Astrocyte (in vitro differentiated cells and primary cell): ENCODE data around the gene FPGS. TPM values are rescaled to one million over a fixed set of nuclear protein-coding genes. Genes with fewer than 3 reads are reported as not detected.

Experiments used
- DNase-seq: peaks from one replicate; pipeline ENCODE4 v3.0.0-alpha.2; 2010; ENCODE audit warnings: low read depth
- FAIRE-seq: peaks from 2 replicates; lab custom pipeline; 2011; peaks lifted over from hg19 to GRCh38; lab: Jason Lieb, UNC
- H2AFZ ChIP-seq: 2 replicates; pipeline ENCODE4 v1.6.0; 2012; ENCODE audit warnings: low read depth, low read length, inconsistent platforms
- H3K27ac ChIP-seq: 2 replicates; pipeline ENCODE4 v1.5.1; 2011; ENCODE audit warnings: low read depth, low read length, inconsistent platforms
- H3K27me3 ChIP-seq: 2 replicates; pipeline ENCODE4 v1.6.0; 2011; ENCODE audit warnings: low read length, inconsistent platforms; ENCODE audit not compliant: insufficient read depth
- H3K36me3 ChIP-seq: 2 replicates; pipeline ENCODE4 v1.5.1; 2011; ENCODE audit warnings: low read length, inconsistent platforms; ENCODE audit not compliant: insufficient read depth
- H3K4me1 ChIP-seq: 2 replicates; pipeline ENCODE4 v1.5.1; 2011; ENCODE audit warnings: low read length, inconsistent platforms; ENCODE audit not compliant: insufficient read depth
- H3K4me2 ChIP-seq: 2 replicates; pipeline ENCODE4 v1.6.0; 2012; ENCODE audit warnings: low read length, inconsistent platforms
- H3K4me3 ChIP-seq: 2 replicates; pipeline ENCODE4 v1.5.1; 2011; ENCODE audit warnings: low read depth, mild to moderate bottlenecking, low read length, inconsistent platforms; ENCODE audit not compliant: insufficient read depth
- H3K79me2 ChIP-seq: 2 replicates; pipeline ENCODE4 v1.6.0; 2012; ENCODE audit warnings: mild to moderate bottlenecking, low read length, inconsistent platforms; ENCODE audit not compliant: insufficient read depth
- H3K9ac ChIP-seq: 2 replicates; pipeline ENCODE4 v1.6.0; 2012; ENCODE audit warnings: mild to moderate bottlenecking, low read length, inconsistent platforms
- H3K9me3 ChIP-seq: 2 replicates; pipeline ENCODE4 v1.5.1; 2012; ENCODE audit warnings: low read depth, mild to moderate bottlenecking, low read length, inconsistent platforms; ENCODE audit not compliant: insufficient read depth
- H4K20me1 ChIP-seq: 2 replicates; pipeline ENCODE4 v1.6.0; 2012; ENCODE audit warnings: low read length, inconsistent platforms; ENCODE audit not compliant: insufficient read depth
- H3K27ac Mint-ChIP-seq: one replicate; pipeline ENCODE4 v1.8.0; 2021; ENCODE audit warnings: mild to moderate bottlenecking, mixed read lengths; ENCODE audit not compliant: unreplicated experiment
- H3K27me3 Mint-ChIP-seq: one replicate; pipeline ENCODE4 v1.8.0; 2021; ENCODE audit warnings: low read depth, mixed read lengths; ENCODE audit not compliant: unreplicated experiment
- H3K36me3 Mint-ChIP-seq: one replicate; pipeline ENCODE4 v1.8.0; 2021; ENCODE audit warnings: low read depth, mixed read lengths; ENCODE audit not compliant: unreplicated experiment
- H3K4me1 Mint-ChIP-seq: one replicate; pipeline ENCODE4 v1.8.0; 2021; ENCODE audit warnings: low read depth, mixed read lengths; ENCODE audit not compliant: unreplicated experiment
- H3K4me3 Mint-ChIP-seq: one replicate; pipeline ENCODE4 v1.8.0; 2021; ENCODE audit warnings: mild to moderate bottlenecking, moderate library complexity, mixed read lengths; ENCODE audit not compliant: unreplicated experiment
- H3K9me3 Mint-ChIP-seq: one replicate; pipeline ENCODE4 v1.8.0; 2021; ENCODE audit warnings: mild to moderate bottlenecking, mixed read lengths; ENCODE audit not compliant: unreplicated experiment
- EZH2 ChIP-seq: IDR thresholded peaks from 2 replicates; pipeline ENCODE4 v1.6.1; 2012; ENCODE audit warnings: mild to moderate bottlenecking, low read length, inconsistent platforms; ENCODE audit not compliant: insufficient read depth
- total RNA-seq: library from RNA; stranded (reverse); gene quantifications from 2 replicates; pipeline ENCODE4 v1.2.1, GENCODE V29; 2021
- TF ChIP-seq, protein P1 (sequence below): IDR thresholded peaks from 2 replicates; pipeline ENCODE4 v1.5.1; 2011; ENCODE audit warnings: low read depth, mild to moderate bottlenecking, inconsistent platforms, low read length, moderate library complexity; ENCODE audit not compliant: insufficient read depth

Gene FPGS
- total RNA-seq, 1 donor from 2014 or later = 49.4 TPM

GRCh38 chr9:127856094-127856728 is 53.5 kb downstream of the FPGS start:
- H3K27ac ChIP-seq = no peak overlapping the region
- no peaks in the 10 kb centered on the region for H3K27me3 ChIP-seq
- H3K9me3 ChIP-seq = no peaks in the 10 kb centered on the region
- no peak overlapping the region for H2AFZ ChIP-seq
- H3K4me1 Mint-ChIP-seq = no peaks in the 10 kb centered on the region
- H3K4me3 ChIP-seq = no peak overlapping the region
- peaks cover 33% of the 10 kb centered on the region for H3K79me2 ChIP-seq
- no peak overlapping the region for H3K4me3 Mint-ChIP-seq
- peaks cover 5% of the 10 kb centered on the region for H3K9me3 Mint-ChIP-seq
- no peaks in the 10 kb centered on the region for H3K36me3 Mint-ChIP-seq
- no peak overlapping the region for H3K4me2 ChIP-seq
- no peaks in the 10 kb centered on the region for H4K20me1 ChIP-seq
- no peak overlapping the region for H3K27ac Mint-ChIP-seq
- peaks cover 26% of the 10 kb centered on the region for H3K27me3 Mint-ChIP-seq
- FAIRE-seq = no peak
- H3K9ac ChIP-seq = no peak overlapping the region
- no peaks in the 10 kb centered on the region for H3K36me3 ChIP-seq
- peaks cover 14% of the 10 kb centered on the region for H3K4me1 ChIP-seq
- no peak for TF ChIP-seq EZH2
- TF ChIP-seq, protein P1, sequence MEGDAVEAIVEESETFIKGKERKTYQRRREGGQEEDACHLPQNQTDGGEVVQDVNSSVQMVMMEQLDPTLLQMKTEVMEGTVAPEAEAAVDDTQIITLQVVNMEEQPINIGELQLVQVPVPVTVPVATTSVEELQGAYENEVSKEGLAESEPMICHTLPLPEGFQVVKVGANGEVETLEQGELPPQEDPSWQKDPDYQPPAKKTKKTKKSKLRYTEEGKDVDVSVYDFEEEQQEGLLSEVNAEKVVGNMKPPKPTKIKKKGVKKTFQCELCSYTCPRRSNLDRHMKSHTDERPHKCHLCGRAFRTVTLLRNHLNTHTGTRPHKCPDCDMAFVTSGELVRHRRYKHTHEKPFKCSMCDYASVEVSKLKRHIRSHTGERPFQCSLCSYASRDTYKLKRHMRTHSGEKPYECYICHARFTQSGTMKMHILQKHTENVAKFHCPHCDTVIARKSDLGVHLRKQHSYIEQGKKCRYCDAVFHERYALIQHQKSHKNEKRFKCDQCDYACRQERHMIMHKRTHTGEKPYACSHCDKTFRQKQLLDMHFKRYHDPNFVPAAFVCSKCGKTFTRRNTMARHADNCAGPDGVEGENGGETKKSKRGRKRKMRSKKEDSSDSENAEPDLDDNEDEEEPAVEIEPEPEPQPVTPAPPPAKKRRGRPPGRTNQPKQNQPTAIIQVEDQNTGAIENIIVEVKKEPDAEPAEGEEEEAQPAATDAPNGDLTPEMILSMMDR = no peak
- no peak for DNase-seq

GRCh38 chr9:127856729-127857116 is 54.0 kb downstream of the FPGS start:
- H3K36me3 Mint-ChIP-seq = no peaks in the 10 kb centered on the region
- H3K27me3 Mint-ChIP-seq = peaks cover 26% of the 10 kb centered on the region
- Histone ChIP-seq H3K9ac (no peak overlapping the region), H4K20me1 (no peaks in the 10 kb centered on the region), H3K27ac (no peak overlapping the region), H3K4me3 (no peak overlapping the region), H3K36me3 (no peaks in the 10 kb centered on the region), H3K4me1 (peaks cover 14% of the 10 kb centered on the region), H3K4me2 (no peak overlapping the region), H2AFZ (no peak overlapping the region), H3K79me2 (peaks cover 28% of the 10 kb centered on the region), H3K9me3 (no peaks in the 10 kb centered on the region), H3K27me3 (no peaks in the 10 kb centered on the region)
- no peak for DNase-seq
- no peak overlapping the region for H3K4me3 Mint-ChIP-seq
- no peak for TF ChIP-seq EZH2
- TF ChIP-seq, protein P1 = no peak
- no peak overlapping the region for H3K27ac Mint-ChIP-seq
- peaks cover 5% of the 10 kb centered on the region for H3K9me3 Mint-ChIP-seq
- no peak for FAIRE-seq
- H3K4me1 Mint-ChIP-seq = no peaks in the 10 kb centered on the region

DNA sequence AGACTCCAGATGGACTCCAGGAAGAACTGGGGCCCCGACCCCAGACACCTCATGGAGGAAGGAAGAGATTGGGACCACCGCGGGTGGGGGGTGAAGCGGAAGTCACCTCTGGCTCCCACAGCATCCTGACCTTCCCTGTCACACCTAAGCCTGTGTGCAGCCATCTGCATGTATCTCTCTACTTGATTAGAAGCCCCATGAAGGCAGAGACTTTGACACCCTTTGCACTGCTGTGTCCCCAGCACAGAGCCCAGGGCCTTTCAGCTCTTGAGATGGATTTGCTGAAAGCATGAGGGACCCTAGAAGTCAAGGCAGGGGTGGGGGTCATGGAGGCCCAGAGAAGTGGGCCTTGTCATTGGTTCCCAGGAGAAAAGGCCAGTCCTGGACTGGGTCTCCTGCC is 54.6 kb downstream of the FPGS start:
- Mint-ChIP-seq H3K36me3 (no peaks in the 10 kb centered on the region), H3K4me1 (no peaks in the 10 kb centered on the region)
- no peak for FAIRE-seq

More for the DNA sequence above, 54.6 kb downstream of the FPGS start:
- no peaks in the 10 kb centered on the region for H3K9me3 ChIP-seq
- no peak overlapping the region for H3K9ac ChIP-seq
- Mint-ChIP-seq H3K27me3 (peaks cover 23% of the 10 kb centered on the region), H3K9me3 (peaks cover 5% of the 10 kb centered on the region), H3K27ac (no peak overlapping the region), H3K4me3 (no peak overlapping the region)
- H3K4me2 ChIP-seq = no peak overlapping the region
- TF ChIP-seq, protein P1 = no peak
- no peak for TF ChIP-seq EZH2
- no peaks in the 10 kb centered on the region for H4K20me1 ChIP-seq
- H2AFZ ChIP-seq = no peak overlapping the region
- H3K4me3 ChIP-seq = no peak overlapping the region
- no peak overlapping the region for H3K27ac ChIP-seq
- no peak for DNase-seq
- H3K36me3 ChIP-seq = no peaks in the 10 kb centered on the region
- H3K27me3 ChIP-seq = no peaks in the 10 kb centered on the region
- H3K79me2 ChIP-seq = peaks cover 22% of the 10 kb centered on the region
- H3K4me1 ChIP-seq = peaks cover 14% of the 10 kb centered on the region
